Measurements from ENCODE around the gene ITLN1. TPM values are rescaled to one million over a fixed set of nuclear protein-coding genes. Genes with fewer than 3 reads are reported as not detected.

Gene ITLN1
- total and polyA plus RNA-seq, 3 donors from 2014 or later, result 2.3 to 45.8 (median 8.8) TPM

DNA sequence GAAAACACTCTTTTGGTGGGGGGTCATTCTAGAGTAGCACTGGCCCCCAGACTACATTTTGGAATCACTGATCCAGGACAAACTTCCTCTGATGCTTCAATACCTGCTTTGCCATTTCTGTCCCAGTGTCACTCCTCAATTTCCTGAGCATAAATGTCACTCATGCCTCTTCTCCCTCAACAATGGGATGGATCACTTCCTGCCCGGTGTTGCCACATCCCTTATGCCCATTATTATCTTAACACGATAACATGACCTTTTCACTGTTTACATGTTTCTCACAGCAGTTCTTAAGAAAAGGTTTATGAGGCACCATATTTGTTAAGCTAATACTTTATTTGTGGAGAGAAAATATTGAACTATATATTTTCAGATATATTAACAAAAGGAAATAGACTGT, 3.9 kb upstream of the ITLN1 start:
- Histone ChIP-seq H3K36me3 (ENCODE audit: low read depth, missing control alignments) (no peaks in the 10 kb centered on the region), H3K4me1 (no peaks in the 10 kb centered on the region), H3K9me3 (no peaks in the 10 kb centered on the region), H3K27me3 (no peaks in the 10 kb centered on the region), H3K27ac (no peak overlapping the region), H3K4me3 (no peak overlapping the region)
- TF ChIP-seq, protein P1, sequence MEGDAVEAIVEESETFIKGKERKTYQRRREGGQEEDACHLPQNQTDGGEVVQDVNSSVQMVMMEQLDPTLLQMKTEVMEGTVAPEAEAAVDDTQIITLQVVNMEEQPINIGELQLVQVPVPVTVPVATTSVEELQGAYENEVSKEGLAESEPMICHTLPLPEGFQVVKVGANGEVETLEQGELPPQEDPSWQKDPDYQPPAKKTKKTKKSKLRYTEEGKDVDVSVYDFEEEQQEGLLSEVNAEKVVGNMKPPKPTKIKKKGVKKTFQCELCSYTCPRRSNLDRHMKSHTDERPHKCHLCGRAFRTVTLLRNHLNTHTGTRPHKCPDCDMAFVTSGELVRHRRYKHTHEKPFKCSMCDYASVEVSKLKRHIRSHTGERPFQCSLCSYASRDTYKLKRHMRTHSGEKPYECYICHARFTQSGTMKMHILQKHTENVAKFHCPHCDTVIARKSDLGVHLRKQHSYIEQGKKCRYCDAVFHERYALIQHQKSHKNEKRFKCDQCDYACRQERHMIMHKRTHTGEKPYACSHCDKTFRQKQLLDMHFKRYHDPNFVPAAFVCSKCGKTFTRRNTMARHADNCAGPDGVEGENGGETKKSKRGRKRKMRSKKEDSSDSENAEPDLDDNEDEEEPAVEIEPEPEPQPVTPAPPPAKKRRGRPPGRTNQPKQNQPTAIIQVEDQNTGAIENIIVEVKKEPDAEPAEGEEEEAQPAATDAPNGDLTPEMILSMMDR (IDR thresholded peaks at IDR 0.05), result no peak
- no peak for TF ChIP-seq POLR2A (IDR thresholded peaks at IDR 0.05)
- DNase-seq, result no peak
- 42 to 59% methylated on average over 2 of the region's 2 CpGs for WGBS, 2 donors
- intact Hi-C loops (cut with DNase I; ENCODE audit: low total_unique reads), result no loop called here

DNA sequence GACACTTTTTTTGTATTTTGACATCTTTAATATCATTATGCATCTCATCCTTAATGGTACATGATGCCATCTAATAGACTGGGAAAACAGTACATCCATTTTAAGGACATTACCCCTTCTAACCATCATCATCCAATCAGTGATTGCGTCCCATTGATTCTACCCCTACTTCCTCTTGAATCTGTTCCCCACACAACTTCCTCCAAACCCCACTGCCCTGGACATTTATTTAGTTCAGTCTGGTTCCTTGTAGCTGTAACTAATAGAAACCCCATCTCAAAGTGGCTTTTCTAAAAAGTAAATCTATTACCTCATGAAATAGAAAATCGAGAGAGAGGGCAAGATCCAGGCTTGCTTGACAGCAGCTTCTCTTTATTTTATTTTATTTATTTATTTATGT, 2.1 kb upstream of the ITLN1 start:
- intact Hi-C loops (cut with DNase I; ENCODE audit: low total_unique reads), result no loop called here
- Histone ChIP-seq H3K36me3 (ENCODE audit: low read depth, missing control alignments) (no peaks in the 10 kb centered on the region), H3K27ac (no peak overlapping the region), H3K4me3 (no peak overlapping the region), H3K4me1 (no peaks in the 10 kb centered on the region), H3K9me3 (no peaks in the 10 kb centered on the region), H3K27me3 (no peaks in the 10 kb centered on the region)
- 92 to 96% methylated on average over 2 of the region's 2 CpGs for WGBS, 2 donors
- DNase-seq, result no peak
- TF ChIP-seq, protein P1 (IDR thresholded peaks at IDR 0.05), result no peak
- no peak for TF ChIP-seq POLR2A (IDR thresholded peaks at IDR 0.05)

DNA sequence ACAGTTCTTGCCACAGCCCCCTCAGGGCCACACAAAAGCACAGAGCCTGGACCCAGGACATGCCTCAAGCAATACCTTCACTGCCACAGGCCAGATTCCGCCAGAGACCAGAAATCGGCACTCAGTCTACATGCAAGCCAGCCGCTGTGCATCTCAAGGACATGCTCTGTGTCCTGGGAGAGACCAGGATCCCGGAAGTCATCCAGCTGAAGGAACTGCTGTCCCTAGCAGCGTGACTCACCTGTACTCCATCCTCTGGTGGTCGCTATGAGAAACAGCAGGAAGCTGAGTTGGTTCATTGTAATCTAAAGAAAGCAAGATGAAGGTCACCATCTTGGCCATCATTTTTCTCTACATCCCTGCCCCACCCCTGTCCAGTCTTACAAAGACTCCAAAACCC, 401 bp downstream of the ITLN1 start:
- Histone ChIP-seq H3K9me3 (no peaks in the 10 kb centered on the region), H3K4me3 (no peak overlapping the region), H3K36me3 (ENCODE audit: low read depth, missing control alignments) (no peaks in the 10 kb centered on the region), H3K4me1 (no peaks in the 10 kb centered on the region), H3K27ac (no peak overlapping the region), H3K27me3 (no peaks in the 10 kb centered on the region)
- WGBS, 2 donors, result 69 to 81% methylated on average over 6 of the region's 6 CpGs
- peak; percentile 25 for DNase-seq
- intact Hi-C loops (cut with DNase I; ENCODE audit: low total_unique reads), result no loop called here
- no peak for TF ChIP-seq POLR2A (IDR thresholded peaks at IDR 0.05)
- TF ChIP-seq, protein P1 (IDR thresholded peaks at IDR 0.05), result peak in 2 of 3 experiments; percentile 36 to 54

DNA sequence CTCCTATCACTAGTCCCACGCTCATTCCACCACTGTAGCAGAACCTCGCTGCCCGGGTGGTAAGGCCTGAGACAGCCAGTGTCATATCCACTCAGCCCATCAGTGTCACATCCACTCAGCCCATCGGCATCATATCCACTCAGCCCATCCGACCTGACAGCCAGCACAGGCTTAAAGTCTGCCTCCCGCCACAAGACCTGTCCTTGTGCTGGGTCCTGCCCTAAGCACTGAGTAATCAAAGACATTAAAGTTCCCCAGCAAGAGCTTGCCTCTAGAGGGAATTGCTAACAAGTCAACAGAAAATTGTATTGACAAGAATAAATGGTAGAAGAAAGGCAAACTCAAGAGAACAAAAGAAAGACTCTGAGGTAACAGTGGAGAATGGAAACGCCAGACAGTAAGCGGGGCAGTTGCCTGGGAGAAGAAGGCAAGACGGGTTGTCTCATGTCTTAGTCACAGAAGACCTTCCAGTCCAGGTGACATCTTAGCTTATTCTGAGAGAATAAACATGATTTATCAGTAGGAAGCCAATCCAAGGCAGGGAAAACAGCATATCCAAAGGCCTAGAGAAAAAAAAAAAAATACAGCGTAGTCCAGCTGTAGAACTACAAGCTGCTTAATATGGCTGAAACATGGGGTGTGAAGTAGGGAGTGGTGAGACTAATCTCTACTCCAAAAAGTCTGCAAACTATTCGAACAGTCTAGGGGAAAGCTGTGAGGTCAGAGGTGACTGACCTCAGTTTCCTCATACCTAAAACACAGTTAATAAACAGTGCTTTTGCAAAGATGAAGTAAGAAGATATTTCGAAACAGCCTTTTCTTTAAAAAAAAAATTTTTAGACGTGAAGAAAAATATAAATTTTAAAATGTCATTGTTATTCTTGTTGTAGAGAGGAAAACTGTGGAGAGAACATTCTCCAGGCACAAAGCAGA, 1.1 kb downstream of the ITLN1 start:
- Histone ChIP-seq H3K36me3 (ENCODE audit: low read depth, missing control alignments) (no peaks in the 10 kb centered on the region), H3K9me3 (no peaks in the 10 kb centered on the region), H3K27ac (no peak overlapping the region), H3K4me1 (no peaks in the 10 kb centered on the region), H3K27me3 (no peaks in the 10 kb centered on the region), H3K4me3 (no peak overlapping the region)
- 87 to 90% methylated on average over 13 of the region's 13 CpGs for WGBS, 2 donors
- intact Hi-C loops (cut with DNase I; ENCODE audit: low total_unique reads), result no loop called here
- TF ChIP-seq, protein P1 (IDR thresholded peaks at IDR 0.05), result no peak
- no peak for TF ChIP-seq POLR2A (IDR thresholded peaks at IDR 0.05)
- no peak for DNase-seq
